ENCODE results near the gene BBX.

DNA sequence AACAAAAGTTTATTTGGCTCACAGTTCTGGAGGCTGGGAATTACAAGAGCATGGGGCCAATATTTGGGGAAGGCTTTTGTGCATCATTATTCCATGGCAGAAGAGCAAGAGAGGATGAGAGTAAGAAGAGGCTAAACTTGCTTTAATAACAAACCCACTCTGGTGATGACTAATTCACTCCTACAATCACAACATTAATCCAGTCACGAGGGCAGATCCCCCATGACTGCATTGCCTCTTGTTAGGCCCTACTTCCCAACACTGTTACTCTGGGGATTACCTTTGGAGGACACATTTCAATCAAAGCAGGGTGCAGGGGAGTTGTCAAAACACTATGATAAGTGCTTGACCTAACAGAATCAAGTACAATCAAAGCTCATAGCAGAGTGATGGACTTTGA, 181.7 kb downstream of the BBX start:
- TF ChIP-seq POLR2AphosphoS5 (IDR thresholded peaks at IDR 0.05; ENCODE audit: borderline replicate concordance, low read depth, low read length) (no peak), EZH2 (IDR thresholded peaks at IDR 0.05) (no peak)
